Measurements from ENCODE around the gene KPNB1.

Gene KPNB1

DNA sequence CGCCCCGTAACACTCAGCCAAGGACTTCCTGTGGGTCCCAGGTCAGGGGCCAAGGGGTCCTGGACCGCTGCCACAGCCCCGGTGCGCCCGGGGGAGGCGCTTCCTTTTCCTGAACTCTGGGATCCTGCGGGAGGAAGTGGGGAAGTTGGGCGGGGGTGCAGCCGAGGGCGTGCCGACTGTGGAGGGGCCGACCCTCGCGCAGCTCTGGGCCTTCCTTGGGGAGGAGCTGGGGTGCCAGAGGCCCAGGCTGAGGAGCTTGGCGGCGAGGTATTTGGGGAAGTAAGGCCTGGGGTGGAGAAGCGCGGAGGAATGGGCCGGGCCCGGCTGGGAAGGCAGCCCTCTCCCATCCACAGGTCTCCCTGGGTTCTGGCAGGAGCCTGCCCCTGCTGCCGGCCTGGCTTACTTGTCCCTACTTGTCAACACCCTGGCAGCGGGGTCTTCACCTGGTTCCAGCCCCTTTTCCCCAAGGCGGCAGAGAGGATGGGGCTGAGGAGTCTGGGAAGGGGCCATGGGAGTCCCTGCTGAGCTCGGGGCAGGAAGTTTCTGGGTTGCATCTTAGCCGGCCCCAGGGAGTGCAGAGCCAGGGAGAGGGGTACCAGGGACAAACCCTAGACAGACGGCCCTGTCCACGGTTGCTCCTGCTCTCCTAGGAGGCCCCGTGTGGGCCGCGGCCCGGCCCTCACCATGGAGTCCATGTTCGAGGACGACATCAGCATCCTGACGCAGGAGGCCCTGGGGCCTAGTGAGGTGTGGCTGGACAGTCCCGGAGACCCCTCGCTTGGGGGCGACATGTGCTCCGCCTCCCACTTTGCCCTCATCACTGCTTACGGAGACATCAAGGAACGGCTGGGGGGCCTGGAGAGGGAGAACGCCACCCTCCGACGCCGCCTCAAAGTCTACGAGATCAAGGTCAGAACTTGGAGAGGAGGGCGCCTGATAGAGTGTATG lies 46.0 kb downstream of the KPNB1 start:
- DNase-seq (ENCODE audit: low read depth) = peak; percentile 59
- TF ChIP-seq, protein P1, sequence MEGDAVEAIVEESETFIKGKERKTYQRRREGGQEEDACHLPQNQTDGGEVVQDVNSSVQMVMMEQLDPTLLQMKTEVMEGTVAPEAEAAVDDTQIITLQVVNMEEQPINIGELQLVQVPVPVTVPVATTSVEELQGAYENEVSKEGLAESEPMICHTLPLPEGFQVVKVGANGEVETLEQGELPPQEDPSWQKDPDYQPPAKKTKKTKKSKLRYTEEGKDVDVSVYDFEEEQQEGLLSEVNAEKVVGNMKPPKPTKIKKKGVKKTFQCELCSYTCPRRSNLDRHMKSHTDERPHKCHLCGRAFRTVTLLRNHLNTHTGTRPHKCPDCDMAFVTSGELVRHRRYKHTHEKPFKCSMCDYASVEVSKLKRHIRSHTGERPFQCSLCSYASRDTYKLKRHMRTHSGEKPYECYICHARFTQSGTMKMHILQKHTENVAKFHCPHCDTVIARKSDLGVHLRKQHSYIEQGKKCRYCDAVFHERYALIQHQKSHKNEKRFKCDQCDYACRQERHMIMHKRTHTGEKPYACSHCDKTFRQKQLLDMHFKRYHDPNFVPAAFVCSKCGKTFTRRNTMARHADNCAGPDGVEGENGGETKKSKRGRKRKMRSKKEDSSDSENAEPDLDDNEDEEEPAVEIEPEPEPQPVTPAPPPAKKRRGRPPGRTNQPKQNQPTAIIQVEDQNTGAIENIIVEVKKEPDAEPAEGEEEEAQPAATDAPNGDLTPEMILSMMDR (IDR thresholded peaks at IDR 0.05; ENCODE audit: low read length, missing control alignments) = no peak
- peak overlapping the region; percentile 64 for H3K4me3 ChIP-seq (replicated peaks; ENCODE audit: low read depth, low read length)

DNA sequence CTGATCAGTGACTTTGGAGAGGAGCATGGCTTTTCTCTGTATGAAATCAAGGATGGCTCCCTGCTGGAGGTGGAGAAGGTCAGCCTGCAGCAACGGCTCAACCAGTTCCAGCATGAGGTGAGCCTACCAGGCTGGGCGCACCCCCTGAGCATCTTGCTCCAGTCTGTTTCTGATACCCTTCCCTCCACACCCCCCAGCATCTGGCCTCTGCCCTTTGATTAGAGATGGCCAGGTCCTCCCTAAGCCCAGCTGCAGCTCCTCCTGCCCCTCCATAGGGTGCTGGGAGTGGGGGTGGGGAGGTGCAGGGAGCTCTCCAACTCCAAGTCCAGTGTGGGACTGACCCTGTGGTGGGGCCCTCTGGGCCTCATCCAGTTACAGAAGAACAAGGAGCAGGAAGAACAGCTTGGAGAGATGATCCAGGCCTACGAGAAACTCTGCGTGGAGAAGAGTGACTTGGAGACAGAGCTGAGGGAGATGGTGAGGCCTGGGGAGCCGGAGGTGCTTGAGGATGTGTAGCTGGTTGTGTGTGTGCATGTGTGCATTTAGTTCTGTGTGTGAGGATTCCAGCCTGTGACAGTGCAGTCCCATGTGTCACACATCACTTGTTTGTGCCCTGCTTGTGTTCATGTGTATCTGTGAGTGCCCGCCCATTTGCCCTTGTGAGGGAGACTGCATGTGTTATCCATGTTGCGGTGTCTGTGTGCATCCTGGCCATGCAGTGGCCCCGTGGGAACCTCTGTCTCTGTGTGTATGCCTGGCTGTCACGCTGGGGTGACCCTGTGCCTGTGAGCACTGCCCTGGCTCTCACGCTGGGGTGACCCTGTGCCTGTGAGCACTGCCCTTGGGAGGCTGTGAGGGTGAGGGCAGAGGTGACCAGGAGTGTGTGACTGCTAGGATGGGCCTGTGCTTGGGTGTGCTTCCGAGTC lies 47.3 kb downstream of the KPNB1 start:
- TF ChIP-seq, protein P1 (IDR thresholded peaks at IDR 0.05; ENCODE audit: low read length, missing control alignments) = no peak
- no peak for DNase-seq (ENCODE audit: low read depth)
- H3K4me3 ChIP-seq (replicated peaks; ENCODE audit: low read depth, low read length) = no peak overlapping the region

DNA sequence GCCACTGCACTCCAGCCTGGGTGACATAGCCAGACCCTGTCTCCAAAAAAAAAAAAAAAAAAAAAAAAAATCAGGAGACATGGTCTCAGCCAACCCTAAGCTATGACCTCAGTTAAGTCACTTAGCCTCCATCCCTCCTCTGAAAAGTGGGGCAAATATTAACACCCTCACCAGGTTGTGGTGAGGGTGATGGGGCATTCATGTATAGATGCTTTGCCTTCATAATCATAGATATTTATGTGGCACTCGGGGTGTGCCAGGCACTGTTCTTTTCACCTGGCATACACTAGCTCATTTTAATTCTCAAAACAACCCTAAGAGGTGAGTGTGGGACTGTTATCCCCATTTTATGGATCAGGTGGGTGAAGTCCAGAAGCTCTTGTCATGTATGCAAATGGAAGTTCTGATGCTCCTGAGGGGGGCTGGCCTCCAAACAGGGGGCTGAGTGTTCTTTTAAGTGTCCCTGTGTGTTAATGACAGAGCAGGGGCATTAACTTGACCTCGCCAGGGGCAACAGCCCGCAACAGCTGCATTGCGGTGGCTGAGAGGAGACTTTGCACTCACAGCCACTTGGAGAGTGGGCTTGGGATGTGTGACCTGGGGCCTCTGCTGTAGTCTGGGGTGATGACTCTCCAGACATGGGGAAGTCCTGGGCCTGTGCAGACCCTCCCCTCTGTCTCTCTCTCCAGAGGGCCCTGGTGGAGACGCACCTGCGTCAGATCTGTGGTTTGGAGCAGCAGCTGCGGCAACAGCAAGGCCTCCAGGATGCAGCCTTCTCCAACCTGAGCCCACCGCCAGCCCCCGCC lies 48.4 kb downstream of the KPNB1 start:
- DNase-seq (ENCODE audit: low read depth) = no peak
- no peak overlapping the region for H3K4me3 ChIP-seq (replicated peaks; ENCODE audit: low read depth, low read length)
- TF ChIP-seq, protein P1 (IDR thresholded peaks at IDR 0.05; ENCODE audit: low read length, missing control alignments) = no peak

DNA sequence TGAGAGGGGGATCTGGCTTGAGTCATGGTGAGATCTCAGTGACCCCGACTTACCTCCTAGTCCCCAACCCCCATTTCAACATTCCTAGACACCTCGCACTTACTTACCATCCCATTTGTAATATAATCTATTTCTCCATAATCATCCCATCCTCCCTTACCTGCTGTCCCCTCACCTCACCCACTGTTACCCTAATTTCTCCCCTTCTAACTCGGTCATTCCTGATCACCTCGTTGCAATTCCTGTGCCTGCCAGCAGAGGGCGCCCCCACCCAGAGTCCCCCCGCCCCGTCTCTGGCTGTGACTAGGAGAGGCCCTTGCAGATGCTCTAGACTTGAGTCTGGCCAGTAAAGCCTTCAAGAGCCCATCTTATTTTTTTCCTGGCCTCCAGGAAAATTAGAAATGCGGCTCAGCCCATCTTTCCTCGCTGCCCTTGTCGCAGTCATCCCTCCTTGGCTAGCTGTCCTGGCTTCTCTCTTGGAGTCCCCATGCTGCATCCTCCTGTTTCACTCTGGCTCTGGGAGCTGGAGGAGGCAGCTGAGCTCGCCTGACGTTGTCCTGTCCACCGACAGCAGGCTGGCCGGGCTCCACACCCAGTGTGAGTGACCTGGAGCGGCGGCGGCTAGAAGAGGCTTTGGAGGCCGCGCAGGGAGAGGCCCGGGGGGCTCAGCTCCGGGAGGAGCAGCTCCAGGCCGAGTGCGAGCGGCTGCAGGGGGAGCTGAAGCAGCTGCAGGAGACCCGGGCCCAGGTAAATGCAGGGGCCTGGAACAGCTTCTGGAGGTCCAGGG lies 49.2 kb downstream of the KPNB1 start:
- DNase-seq (ENCODE audit: low read depth) = peak; percentile 57
- TF ChIP-seq, protein P1 (IDR thresholded peaks at IDR 0.05; ENCODE audit: low read length, missing control alignments) = peak; percentile 83
- H3K4me3 ChIP-seq (replicated peaks; ENCODE audit: low read depth, low read length) = no peak overlapping the region

DNA sequence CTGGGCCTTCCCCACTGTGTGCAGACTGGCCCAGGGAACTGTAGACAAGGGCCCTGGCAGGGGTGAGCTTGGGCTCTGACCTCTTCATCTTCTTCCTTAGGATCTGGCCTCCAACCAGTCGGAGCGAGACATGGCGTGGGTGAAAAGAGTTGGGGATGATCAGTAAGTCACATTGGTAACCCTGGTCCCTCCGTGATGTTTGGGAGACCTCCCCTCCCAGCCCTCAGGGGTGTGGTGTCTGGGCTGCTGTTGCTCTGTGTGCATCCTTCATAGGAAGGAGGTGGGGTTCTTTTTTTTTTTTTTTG lies 49.8 kb downstream of the KPNB1 start:
- no peak overlapping the region for H3K4me3 ChIP-seq (replicated peaks; ENCODE audit: low read depth, low read length)
- DNase-seq (ENCODE audit: low read depth) = no peak
- TF ChIP-seq, protein P1 (IDR thresholded peaks at IDR 0.05; ENCODE audit: low read length, missing control alignments) = no peak

Data from fibroblast of pulmonary artery (primary cell).